GM19035 (cell line): Measurements from ENCODE around the gene MYH9.

Source experiments
- ATAC-seq: cut with Tn5 transposase; IDR thresholded peaks from one replicate; pipeline ENCODE4 v1.9.1; 2021; ENCODE audit not compliant: unreplicated experiment

The MYH9 gene

GRCh38 chr22:36234919-36235318 lies 152.8 kb downstream of the MYH9 start:
- ATAC-seq = no peak

- ATAC-seq = no peak
Measured at GRCh38 chr22:36234213-36234612, 153.6 kb downstream of the MYH9 start.

- no peak for ATAC-seq
Measured at GRCh38 chr22:36233796-36234195, 154.0 kb downstream of the MYH9 start.

GRCh38 chr22:36232715-36233401 lies 154.9 kb downstream of the MYH9 start:
- no peak for ATAC-seq
